Esophagus muscularis mucosa (tissue), 4 donors: Measurements from ENCODE around the gene MICU1.

Experiments
- CTCF ChIP-seq, 3 experiments: fragments of 200-600 bp in 2 of 3; fragments of 450-650 bp in 1 of 3; sonication (generic) in 2 of 3; IDR thresholded peaks; one replicate each; pipeline ENCODE4 v1.5.1; 2017 to 2019; ENCODE audit warnings: antibody characterized with exemption in 3 of 3, mild to moderate bottlenecking in 2 of 3, moderate library complexity in 1 of 3
- EP300 ChIP-seq: sonication (generic); formaldehyde crosslinking; IDR thresholded peaks from one replicate; pipeline ENCODE4 v1.6.1; 2017; ENCODE audit warnings: antibody characterized with exemption
- POLR2A ChIP-seq: fragments of 450-650 bp; IDR thresholded peaks from one replicate; pipeline ENCODE4 v1.6.1; 2017; ENCODE audit warnings: antibody characterized with exemption, moderate library complexity, mild to moderate bottlenecking, low read depth

- TF ChIP-seq POLR2A: no peak
- TF ChIP-seq EP300: no peak
- TF ChIP-seq CTCF (IDR thresholded peaks at IDR 0.05): no peak
Measured at GRCh38 chr10:72612203-72612826, 13.6 kb downstream of the MICU1 start.
